SIG-M5 treated with dmso at 0.1 percent for 504 hours (cell line): ENCODE measurements around the gene MEI1.
"Not testable (repeated sequence)": the region's sequence is repeated elsewhere in the genome, so short reads cannot be mapped to it uniquely, and the experiment has no call there.

ENCODE experiments used
- DNase-seq: peaks from one replicate; lab custom pipeline; 2025; ENCODE audit not compliant: unreplicated experiment; lab: John Stamatoyannopoulos, UW

MEI1 gene

GRCh38 chr22:41682033-41682807 is 17.1 kb upstream of the MEI1 start:
- peak; percentile 66 for DNase-seq

GRCh38 chr22:41683052-41683451 is 16.3 kb upstream of the MEI1 start:
- no peak for DNase-seq

GRCh38 chr22:41683616-41684015 is 15.7 kb upstream of the MEI1 start:
- DNase-seq = no peak

- DNase-seq = no peak
These were observed 15.1 kb upstream of the MEI1 start for GRCh38 chr22:41684194-41684593.

- DNase-seq = not testable (repeated sequence)
These were observed 12.4 kb upstream of the MEI1 start for GRCh38 chr22:41686890-41687289.

GRCh38 chr22:41687901-41688364 is 11.4 kb upstream of the MEI1 start:
- peak; percentile 43 for DNase-seq

GRCh38 chr22:41688365-41689211 is 10.7 kb upstream of the MEI1 start, which contains the start of gene SNU13:
Gene SNU13, minus strand, starts transcription at chr22:41688867. Its CDS starts 71 bp downstream, at chr22:41688796.
- DNase-seq = peak; percentile 89

GRCh38 chr22:41690476-41690875 is 8.8 kb upstream of the MEI1 start:
- no peak for DNase-seq

GRCh38 chr22:41695211-41695610 is 4.1 kb upstream of the MEI1 start:
- DNase-seq = no peak

- no peak for DNase-seq
These were observed 2.6 kb upstream of the MEI1 start for GRCh38 chr22:41696703-41697102.

- peak; percentile 67 for DNase-seq
These were observed 2.1 kb upstream of the MEI1 start for GRCh38 chr22:41697126-41697775.

GRCh38 chr22:41700108-41700364 is 733 bp downstream of the MEI1 start:
- DNase-seq = no peak

- DNase-seq = no peak
These were observed 3.5 kb downstream of the MEI1 start for GRCh38 chr22:41702763-41703162.

- no peak for DNase-seq
These were observed 10.0 kb downstream of the MEI1 start for GRCh38 chr22:41709341-41709740.

GRCh38 chr22:41713004-41713403 is 13.7 kb downstream of the MEI1 start:
- no peak for DNase-seq

GRCh38 chr22:41722496-41722895 is 23.2 kb downstream of the MEI1 start:
- DNase-seq = no peak

- peak; percentile 22 for DNase-seq
These were observed 26.3 kb downstream of the MEI1 start for GRCh38 chr22:41725510-41726110.

- DNase-seq = no peak
These were observed 32.3 kb downstream of the MEI1 start for GRCh38 chr22:41731609-41732008.

- DNase-seq = no peak
These were observed 32.9 kb downstream of the MEI1 start for GRCh38 chr22:41732096-41732772.

GRCh38 chr22:41733241-41733640 is 33.9 kb downstream of the MEI1 start:
- not testable (repeated sequence) for DNase-seq

GRCh38 chr22:41739576-41739975 is 40.3 kb downstream of the MEI1 start:
- no peak for DNase-seq
